ENCODE results near the gene TNS1.

TNS1 gene

DNA sequence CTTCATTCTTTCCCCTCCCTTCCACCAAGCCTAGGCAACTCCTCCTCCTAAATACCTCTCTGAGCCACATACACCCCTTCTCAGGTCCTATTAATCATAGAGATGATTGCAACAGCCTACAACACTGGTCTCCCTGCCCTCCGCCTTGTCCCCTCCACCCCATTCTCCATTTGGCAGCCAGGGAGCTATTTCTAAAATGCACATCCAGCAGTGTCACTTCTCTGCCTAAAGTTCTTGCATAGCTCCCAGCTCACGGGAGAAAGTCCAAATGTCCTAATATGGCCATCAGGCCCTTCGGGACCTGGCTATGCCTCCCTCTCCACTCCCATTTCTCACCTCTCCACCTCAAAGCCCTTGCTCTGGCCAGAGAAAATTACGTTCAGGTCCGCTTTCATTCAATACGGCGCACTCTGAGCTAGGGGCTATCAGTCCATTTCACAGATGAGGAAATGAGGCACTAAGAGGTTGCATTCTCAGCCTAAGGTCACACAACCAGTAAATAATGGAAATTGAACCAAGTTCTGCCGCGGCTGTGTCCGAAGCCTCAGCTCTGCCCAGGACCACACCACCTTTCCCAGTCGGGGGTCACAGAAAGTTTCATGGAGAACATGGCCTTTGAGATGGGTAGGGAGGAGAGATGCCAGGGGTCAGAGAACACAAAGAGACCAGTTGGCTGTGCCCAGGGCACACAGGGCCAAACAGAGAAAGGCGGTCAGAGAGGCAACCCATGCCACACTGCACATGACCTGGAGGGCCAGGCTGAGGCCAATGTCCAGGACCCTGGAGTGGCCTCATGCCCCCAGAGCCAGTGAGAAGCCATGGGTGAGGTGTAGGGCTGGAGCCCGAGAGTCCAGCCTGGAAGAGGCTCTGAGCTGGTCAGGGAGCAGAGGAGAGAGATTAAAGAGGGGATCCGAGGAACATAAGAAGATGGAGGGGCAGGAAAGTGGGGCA lies 72.8 kb downstream of the TNS1 start:
- peak; percentile 65 for DNase-seq (ENCODE audit: low spot score)

DNA sequence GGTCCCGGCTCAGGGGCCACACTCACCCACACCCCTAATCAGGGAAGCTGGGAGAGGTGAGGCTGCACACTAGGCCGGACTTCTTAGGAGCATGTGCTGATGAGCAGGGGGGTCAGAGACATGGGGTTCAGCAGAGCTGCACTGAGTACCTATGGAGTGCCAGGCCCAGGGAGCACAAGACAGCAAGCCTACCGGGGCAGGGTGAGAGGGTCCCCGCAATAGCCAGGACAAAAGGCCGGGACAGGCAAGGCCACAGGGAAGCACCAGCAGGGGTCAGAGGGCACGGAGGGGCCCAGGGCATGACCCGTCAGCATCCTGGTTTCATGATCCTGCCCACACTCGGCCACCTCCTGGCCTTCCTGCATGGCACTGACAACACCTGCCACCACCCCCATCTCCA lies 73.5 kb downstream of the TNS1 start:
- DNase-seq (ENCODE audit: low spot score): no peak

DNA sequence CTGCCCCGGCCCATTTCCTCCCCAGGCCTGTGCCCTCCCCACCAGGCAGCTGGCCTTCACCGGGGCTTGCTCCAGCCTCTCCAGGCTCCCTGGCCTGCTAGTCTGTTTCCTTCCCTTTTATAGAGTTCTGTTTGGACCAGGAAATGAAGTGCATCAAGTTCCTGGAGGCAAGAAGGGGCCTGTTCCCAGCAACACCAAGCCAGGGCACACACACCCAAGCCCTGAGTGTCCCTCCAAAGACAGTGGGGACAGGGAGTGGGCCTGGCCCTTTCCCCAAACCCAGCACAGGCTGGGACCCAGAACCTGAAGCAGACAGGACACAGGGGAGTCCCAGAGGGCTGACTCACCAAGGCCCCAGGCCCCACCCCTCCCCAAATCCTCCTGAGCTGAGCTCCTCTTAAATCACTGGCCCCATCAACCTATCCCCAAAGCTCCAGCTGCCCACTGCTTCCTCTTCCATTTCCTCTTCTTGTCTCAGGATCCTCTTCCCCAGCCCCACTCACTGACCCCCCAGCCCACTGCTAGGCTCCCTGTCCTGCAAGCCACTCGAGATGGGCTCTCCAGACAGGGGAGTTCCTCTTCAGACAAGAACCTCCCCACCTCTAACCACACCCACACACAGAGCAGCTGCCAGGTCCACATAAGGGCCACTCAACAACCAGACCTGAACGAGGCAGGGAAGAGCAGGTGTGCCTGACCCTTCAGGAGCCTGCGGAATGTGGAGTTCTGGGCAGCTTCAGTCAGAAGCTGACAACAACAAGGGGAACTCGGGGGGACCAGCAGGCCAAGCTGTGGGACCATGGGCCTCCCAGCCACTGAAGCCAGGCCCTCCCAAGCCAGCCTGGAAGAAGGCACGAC lies 74.2 kb downstream of the TNS1 start:
- DNase-seq (ENCODE audit: low spot score): peak; percentile 47

DNA sequence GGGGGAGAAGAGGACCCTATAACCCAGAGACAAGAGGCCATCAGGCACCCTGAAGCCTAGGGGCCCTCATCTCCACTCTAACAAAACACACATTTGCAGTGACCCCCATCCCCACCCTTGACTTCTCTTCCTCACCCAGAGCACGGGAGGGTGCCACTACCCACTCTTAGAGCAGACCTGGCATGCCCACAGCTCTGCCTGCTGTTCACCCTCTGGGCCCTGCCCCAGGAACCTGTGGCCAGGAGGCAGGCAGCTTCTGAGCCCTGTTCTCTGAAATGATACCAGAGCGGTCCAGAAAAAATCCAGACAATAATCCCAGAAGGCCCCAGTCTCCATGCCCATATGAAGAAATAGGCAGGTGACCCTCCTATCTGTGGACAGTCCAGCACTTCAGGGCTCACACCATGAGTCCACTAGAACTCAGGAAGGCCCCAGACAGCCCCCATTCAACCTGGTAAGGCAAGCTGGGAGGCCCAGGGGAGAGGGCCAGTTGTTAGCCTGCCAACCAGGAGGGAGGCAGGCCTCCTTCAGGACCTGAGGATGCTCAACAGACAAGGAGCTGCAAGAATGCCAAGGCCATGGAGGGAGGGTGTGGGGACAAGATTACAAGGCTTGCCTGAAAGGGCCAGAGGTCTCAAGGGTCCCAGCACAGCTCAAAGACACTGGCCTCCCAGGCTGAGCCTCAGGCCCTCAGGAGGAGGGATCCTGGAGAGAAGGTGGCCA lies 75.0 kb downstream of the TNS1 start:
- no peak for DNase-seq (ENCODE audit: low spot score)

DNA sequence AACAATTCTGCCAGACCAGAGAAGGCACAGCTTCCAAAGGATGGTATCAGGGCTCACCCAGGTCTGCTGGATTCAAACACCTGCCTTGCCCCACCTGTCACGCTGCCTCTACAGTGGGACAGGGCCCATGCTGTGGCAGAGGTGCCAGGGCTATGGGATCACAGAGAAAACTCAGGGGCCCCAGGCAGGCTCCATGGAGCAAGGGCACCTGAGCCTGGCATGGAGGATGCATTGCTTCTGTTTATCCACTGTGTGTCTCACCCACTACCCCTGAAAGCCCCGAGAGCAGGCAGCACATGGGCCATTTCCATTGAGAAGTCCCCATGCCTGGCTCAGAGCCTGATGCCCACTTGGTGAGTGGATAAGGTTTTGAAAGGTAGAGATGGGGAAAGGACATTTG lies 76.0 kb downstream of the TNS1 start:
- DNase-seq (ENCODE audit: low spot score): no peak

DNA sequence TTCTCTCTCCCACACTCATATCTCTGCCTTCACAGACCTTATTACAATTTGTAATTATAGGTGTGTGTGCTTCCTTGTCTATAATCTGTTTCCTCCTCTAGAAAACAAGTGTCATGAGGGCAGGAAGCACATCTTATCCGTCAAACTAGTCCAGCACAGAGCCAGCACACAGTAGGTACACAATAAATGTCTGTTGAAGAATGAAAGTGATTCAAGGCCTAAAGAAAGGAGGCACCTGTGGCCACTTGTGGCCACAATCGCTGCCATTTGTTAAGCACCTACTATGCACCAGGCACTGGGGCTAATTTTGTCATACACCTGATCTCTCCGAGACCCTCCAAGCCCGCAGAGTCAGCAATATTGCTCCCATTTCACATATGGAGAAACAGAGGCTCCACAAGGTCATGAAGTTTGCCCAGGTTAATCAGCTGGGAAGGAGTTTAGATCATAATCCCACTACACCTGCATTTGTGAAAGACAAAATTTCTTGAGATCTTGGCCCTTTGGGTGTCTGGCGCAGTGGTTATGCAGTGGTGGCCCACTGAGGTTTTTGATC lies 78.4 kb downstream of the TNS1 start:
- DNase-seq (ENCODE audit: low spot score): no peak

DNA sequence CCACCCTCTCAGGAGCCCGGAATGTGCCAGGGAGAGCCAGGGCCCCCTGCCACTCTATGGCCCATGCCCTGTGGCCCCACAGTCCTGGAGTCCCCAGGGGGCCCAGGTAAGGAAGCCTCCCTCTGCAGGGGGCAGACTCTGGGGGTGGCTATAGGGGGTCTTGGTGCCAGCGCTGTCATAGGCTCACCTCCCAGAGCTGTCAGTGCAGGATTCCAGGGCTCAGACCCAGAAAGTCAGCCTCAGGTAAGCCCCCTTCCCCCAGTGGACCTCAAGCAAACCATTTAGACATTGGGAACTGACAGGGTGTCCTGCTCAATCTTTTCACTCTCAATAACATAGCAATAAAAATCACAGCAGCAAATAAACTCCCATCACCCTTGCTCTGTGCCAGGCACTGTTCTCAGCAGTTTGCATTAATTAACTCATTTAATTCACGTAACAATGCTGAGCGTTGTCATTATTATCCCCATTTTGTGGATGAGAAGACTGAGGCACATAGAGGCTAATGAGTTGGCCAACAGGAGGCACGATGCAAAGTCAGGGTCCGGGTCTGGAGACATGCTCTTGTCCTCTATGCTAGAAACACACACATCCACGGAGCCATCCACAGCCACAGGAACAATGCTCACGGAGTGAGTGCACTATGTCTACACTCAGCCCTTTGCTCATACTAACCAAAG lies 79.6 kb downstream of the TNS1 start:
- no peak for DNase-seq (ENCODE audit: low spot score)

DNA sequence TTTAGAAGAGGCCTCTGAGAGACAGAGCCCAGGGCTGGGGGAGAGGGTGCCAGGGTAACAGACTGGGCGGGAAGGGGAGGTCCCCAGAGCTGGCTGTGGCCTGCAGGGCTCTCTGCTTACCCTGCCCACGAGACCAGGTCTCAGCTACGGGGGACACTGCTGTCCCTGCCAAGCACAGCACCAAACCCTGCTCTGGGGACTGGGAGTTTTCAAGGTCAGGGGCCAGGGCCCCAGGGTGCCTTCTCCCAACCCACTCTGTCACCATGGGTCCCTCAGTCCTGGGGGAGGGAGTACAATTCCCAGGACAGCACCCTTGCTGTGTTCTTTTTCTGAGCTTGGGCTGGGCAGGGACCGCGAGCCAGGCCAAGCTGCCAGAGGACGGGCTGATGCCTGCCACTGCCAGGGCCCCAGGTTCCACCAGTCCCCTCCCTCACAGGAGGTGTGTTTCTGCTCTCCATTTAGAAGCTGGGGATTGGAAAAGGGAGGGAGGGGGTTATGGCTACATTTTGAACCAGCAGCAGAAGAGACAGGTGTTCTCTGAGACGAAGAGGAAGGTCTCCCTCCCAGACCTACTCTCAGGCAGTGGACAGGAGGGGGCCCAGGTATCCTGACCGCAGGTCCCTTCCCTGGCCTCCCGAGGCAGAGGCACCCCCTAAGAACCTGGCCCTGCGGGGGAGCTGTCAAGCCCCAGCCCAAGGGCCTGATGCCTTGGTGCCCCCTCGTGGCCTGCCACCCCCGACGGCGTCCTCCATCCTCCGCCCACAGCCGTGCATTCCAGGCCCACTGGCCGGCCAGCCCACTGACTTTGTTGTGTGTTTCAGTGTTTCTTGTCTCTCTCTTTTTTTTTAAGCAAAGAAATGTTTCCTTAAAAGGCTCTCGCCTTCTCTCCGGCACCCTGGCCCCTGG lies 80.4 kb downstream of the TNS1 start:
- peak; percentile 39 for DNase-seq (ENCODE audit: low spot score)

DNA sequence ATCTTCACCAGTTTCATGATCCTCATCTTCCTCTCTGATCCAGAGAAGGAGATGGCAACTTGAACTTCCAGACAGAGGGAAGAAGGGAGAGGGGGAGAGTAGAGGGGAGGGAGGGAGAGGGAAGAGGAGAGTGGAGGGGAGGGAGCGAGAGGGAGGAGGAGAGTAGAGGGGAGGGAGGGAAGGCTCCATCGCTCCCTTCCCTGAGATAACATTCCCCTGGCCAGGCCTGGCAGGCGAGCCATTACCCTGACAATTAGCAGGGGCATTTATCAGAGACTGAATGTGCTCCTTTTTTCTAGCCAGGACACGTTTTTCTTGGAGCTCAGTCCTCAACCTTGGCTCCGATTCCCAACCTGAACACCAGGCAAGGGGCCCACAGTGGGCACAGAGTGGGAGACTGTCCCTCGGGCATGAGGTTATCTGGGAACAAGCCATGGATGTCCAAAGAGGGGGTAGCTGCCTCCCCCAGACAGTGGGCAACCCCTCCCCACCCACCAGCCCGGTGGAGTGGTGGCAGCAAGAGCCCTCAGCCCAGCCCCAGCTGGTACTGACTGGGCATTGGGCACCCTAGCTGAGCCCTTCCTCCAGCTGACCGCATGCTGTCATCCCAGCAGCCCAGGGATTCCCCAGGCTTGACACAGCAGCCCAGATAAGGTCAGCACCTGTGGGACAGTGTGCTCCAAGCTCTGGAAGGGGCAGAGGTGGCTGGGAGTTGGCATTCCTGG lies 81.8 kb downstream of the TNS1 start:
- DNase-seq (ENCODE audit: low spot score): peak; percentile 89

DNA sequence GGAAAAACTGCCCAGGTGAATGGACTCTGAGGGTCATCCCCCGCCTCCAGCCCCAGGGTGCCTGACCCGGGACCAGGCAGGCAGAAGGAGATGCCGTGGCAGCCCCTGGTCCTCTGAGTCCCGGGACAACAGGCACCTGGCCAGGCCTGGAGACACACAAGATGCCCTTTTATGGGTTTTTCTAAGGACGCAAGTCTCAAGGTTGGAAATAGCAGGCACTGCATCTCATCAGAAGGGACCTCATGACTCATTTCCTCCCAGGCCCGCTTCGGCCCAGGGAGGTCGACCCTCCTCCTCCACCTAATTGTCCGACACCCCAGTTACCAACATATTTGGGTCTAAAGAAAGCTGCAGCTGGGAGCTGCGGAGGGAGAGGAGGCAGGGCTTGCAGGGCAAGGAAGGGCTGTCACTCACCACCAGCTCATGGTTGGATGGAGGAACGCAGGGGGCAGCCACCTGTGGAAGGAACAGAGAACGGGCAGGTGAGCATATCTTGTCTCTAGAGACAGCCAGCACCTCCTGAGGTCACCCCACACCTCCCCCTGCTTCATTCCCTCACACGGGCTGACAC lies 82.9 kb downstream of the TNS1 start:
- DNase-seq (ENCODE audit: low spot score): peak; percentile 97

DNA sequence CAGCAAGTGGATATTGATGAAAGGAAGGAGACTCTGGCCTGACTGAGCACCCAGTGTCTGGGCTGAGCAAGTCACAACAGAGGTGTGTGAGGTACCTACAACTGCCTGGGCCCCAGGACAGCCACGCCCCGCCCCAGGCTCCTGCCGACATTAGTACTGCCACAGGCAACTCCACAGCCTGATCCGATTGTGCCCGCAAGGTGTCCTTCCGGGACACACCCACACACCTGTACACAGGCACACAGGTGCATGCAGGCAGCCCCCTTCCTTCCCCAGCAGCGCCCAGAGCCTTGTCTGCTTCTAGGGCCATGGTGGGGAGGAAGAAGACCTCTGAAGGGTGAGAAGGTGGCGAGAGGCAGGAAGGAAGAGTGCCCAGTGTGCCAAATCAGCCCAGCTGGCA lies 83.6 kb downstream of the TNS1 start:
- DNase-seq (ENCODE audit: low spot score): peak; percentile 38

DNA sequence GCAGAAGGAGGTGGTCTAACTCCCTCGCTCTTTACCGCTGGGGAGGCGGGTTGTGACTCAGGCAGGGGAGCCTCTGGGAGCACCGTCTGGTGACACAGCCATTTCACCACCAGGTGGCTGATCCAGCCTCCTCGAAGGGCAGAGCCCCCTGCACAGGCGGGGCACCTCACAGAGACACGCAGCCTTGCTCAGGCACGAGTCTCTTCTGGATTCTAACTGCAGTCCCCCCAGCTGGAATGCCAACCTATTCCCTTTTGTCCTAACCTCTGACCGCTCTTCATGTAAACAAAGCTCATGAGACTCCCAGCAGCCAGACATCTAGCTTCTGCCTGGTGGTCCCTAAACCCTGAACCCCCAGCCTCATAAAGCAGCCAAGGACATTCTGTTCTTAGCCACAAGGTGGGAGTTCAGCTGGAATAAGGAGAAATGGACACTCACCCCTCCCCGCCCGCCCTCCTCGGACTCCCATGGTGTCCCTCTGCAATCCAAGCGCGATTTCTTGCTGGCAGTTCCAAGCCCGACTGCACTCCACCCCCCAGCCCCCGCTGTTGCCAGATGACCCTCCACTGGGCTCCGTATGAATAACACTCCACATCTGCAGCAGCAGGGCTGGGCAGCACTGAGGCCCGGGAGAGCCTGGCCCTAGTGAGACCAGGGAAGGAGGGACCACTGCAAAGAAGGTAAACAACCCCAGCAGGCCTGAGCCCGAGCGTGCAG lies 84.3 kb downstream of the TNS1 start:
- peak; percentile 70 for DNase-seq (ENCODE audit: low spot score)

DNA sequence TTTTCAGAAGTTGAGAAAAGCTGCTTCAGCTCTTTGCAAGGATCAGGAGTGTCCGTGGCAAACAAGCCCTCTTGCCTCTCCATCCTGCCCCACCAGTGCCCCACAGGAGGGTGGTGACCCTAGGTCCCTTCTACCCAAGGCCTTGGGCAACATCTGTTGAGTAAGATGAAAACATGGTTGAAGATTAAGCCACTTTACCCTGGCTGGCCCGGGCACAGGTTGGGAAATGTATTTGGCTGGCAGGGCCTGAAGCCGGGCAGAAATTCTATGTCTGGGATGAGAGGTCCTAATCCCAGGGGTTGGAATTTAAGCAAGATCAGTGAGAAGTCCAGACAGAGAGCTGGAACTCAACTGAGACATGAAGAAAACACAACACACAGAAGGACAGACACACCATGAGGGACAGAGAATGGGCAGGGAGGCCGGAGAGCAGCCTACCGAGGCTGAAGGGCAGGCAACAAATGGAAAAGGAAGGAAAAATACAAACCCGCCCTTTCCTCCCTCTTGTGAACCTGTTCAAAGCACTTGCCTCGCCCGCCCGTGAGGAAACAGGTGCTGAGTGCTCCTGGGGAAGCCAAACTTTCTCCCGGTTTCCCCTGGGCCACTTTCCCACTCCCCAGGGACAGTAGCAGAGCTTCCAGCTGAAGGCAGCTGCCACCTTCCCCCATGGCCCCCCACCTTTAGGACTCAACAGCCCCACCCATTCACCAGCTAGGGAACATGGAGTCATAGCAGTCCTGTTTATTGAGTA lies 86.1 kb downstream of the TNS1 start:
- peak; percentile 23 for DNase-seq (ENCODE audit: low spot score)

DNA sequence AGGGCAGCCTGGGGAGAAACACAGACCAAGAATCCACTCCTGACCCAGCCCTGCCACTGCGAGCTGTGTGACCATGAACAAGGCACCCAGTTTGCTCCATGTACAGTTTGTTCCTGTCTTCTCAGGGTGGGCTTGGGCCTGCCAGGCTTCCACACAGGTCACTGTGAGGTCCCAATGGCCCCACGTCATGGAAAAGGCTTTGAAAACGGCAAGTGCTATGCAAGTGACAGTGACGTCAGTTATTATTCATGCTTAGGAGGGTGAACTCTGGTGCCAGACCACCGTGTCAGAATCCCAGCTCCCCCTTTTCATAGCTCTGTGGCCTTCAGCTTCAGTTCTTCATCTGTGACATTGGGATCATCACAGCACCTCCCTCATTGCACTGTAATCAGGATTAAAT lies 87.1 kb downstream of the TNS1 start:
- DNase-seq (ENCODE audit: low spot score): no peak

DNA sequence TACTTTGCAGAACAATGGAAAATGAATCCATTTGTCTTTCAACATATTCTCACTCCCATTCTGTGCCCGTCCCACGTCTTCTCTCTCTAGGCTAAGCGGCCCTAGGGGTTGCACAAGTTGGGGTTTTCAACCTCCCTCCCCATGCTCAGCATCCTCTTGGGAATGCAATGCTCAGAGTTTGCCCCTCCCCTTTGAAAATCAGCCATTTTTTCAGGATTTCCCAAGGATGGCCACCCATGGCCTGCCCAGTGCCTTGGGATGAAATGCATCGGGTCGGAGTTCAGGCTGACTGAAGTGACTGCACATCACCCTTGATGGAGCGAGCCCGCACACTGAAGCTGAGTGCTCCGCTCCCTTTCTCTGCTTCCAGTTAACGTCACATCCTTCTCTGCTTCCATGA lies 87.9 kb downstream of the TNS1 start:
- DNase-seq (ENCODE audit: low spot score): no peak

DNA sequence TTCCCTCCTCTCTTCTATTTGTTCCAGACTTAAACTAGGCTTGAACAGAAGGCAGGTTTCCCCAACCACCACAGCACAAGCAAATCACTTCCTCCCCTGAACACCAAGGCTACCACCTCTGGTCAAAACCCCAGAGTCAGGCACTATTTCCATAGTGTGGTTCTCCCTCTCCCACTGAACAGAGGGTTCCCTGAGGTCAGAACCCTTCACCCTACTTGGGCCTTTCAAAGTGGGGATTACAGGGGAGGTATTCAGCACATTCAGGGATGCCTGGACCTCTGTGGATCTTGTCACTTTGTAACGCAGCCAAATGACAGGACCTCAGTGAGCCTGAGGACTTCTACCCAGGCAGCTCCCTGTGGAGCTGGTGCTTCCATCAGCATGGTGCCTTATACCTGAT lies 88.7 kb downstream of the TNS1 start:
- no peak for DNase-seq (ENCODE audit: low spot score)

DNA sequence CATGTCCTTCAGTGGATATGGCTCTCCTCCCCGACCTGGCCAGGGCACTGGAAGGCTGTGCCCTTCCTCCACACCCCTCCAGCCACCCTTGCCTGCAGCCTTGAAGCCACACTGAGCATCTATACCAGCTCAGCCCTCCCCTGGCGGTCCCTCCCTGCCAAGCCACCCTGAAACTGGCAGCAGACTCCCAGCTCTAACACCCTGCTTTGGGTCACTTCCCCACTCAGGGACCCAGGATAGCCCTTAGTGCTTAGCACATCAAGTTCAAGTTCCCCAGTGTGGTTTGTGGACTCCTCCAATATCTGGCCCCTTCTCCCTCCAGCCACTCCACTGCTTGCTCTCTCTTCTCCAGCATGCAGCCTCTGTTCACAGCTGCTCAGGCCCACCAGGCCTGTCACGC lies 89.4 kb downstream of the TNS1 start:
- DNase-seq (ENCODE audit: low spot score): no peak
